SK-N-SH (cell line): Measurements from ENCODE around the gene CHD9. TPM values are rescaled to one million over a fixed set of nuclear protein-coding genes. Genes with fewer than 3 reads are reported as not detected.

Source experiments
- CTCF ChIA-PET: fragments of 300-600, 350-600 bp; formaldehyde crosslinking; extraction: SDS; loops from one replicate; lab custom pipeline; 2021; lab: Yijun Ruan, JAX
- POLR2A ChIA-PET: fragments of 350-600 bp; sonication (Branson Sonifier 250); formaldehyde crosslinking; extraction: SDS; loops from one replicate; lab custom pipeline; 2020; ENCODE audit warnings: antibody characterized with exemption, inconsistent platforms; lab: Yijun Ruan, JAX
- DNase-seq: peaks from one replicate; pipeline ENCODE4 v3.0.0; 2012
- H2AFZ ChIP-seq: fragments of 200-600 bp; sonication (generic); 2 replicates; pipeline ENCODE4 v1.8.1; 2016; ENCODE audit warnings: antibody characterized with exemption, mild to moderate bottlenecking, low read depth
- H3F3A ChIP-seq: fragments of 200-600 bp; sonication (generic); replicated peaks from 2 replicates; pipeline ENCODE3; 2016; ENCODE audit warnings: antibody characterized with exemption, mild to moderate bottlenecking; ENCODE audit not compliant: insufficient read depth
- H3K27ac ChIP-seq, 2 experiments: fragments of 200-500 bp in 1 of 2; fragments of 200-600 bp in 1 of 2; sonication (Bioruptor generic) in 1 of 2; sonication (generic), shearing (Covaris generic) in 1 of 2; 2 replicates each; pipeline versions ENCODE4 v1.5.1 to v1.6.1; 2014 to 2016; ENCODE audit warnings: low read depth in 2 of 2, inconsistent platforms in 1 of 2, low read length in 1 of 2, mild to moderate bottlenecking in 1 of 2, mixed read lengths in 1 of 2
- H3K27me3 ChIP-seq: fragments of 200-600 bp; sonication (generic), shearing (Covaris generic); 2 replicates; pipeline ENCODE4 v1.6.1; 2016; ENCODE audit warnings: mixed run types; ENCODE audit not compliant: insufficient read depth
- H3K36me3 ChIP-seq, 2 experiments: fragments of 200-500 bp in 1 of 2; fragments of 200-600 bp in 1 of 2; sonication (Bioruptor generic) in 1 of 2; sonication (generic) in 1 of 2; replicated peaks in 1 of 2; 2 replicates each; pipeline versions ENCODE3 to v1.5.1; 2014 to 2016; ENCODE audit warnings: low read length in 1 of 2, mild to moderate bottlenecking in 1 of 2; ENCODE audit not compliant: insufficient read depth in 2 of 2, control insufficient read depth in 1 of 2
- H3K4me1 ChIP-seq, 2 experiments: fragments of 200-500 bp in 1 of 2; fragments of 200-600 bp in 1 of 2; sonication (Bioruptor generic) in 1 of 2; sonication (generic), shearing (Covaris generic) in 1 of 2; 2 replicates each; pipeline versions ENCODE4 v1.5.1 to v1.6.1; 2014 to 2016; ENCODE audit warnings: low read depth in 1 of 2, low read length in 1 of 2, mixed run types in 1 of 2; ENCODE audit not compliant: insufficient read depth in 2 of 2, control insufficient read depth in 1 of 2
- H3K4me2 ChIP-seq: fragments of 200-600 bp; sonication (generic), shearing (Covaris generic); 2 replicates; pipeline ENCODE4 v1.6.1; 2017; ENCODE audit warnings: mixed run types
- H3K4me3 ChIP-seq, 2 experiments: fragments of 200-500 bp in 1 of 2; fragments of 200-600 bp in 1 of 2; sonication (Bioruptor generic) in 1 of 2; sonication (generic), shearing (Covaris generic) in 1 of 2; 2 replicates each; pipeline versions ENCODE4 v1.5.1 to v1.8.1; 2014 to 2016; ENCODE audit warnings: low read depth in 2 of 2, inconsistent platforms in 1 of 2, low read length in 1 of 2, mild to moderate bottlenecking in 1 of 2, mixed read lengths in 1 of 2, moderate library complexity in 1 of 2
- H3K79me2 ChIP-seq: fragments of 200-600 bp; sonication (generic); 2 replicates; pipeline ENCODE4 v1.8.1; 2017; ENCODE audit warnings: mild to moderate bottlenecking; ENCODE audit not compliant: insufficient read depth
- H3K9ac ChIP-seq: fragments of 200-600 bp; sonication (generic); 2 replicates; pipeline ENCODE4 v1.6.1; 2017; ENCODE audit warnings: mixed run types
- H3K9me2 ChIP-seq: fragments of 200-600 bp; sonication (generic); 2 replicates; pipeline ENCODE4 v1.6.1; 2017; ENCODE audit warnings: mixed run types
- H3K9me3 ChIP-seq: fragments of 200-600 bp; sonication (generic); 2 replicates; pipeline ENCODE4 v1.6.1; 2017; ENCODE audit warnings: mixed run types, mild to moderate bottlenecking, moderate library complexity
- H4K20me1 ChIP-seq: fragments of 200-600 bp; sonication (generic); 2 replicates; pipeline ENCODE4 v1.6.1; 2017; ENCODE audit warnings: mild to moderate bottlenecking, mixed run types; ENCODE audit not compliant: insufficient read depth
- EP300 ChIP-seq, 2 experiments: IDR thresholded peaks; 2 replicates each; pipeline versions ENCODE4 v1.4.0 to v1.6.1; 2012; ENCODE audit warnings: borderline replicate concordance in 1 of 2, low read depth in 1 of 2, low read length in 1 of 2
- GABPA ChIP-seq: IDR thresholded peaks from 2 replicates; pipeline ENCODE4 v1.4.0; 2012; ENCODE audit warnings: low read depth, mild to moderate bottlenecking
- GATA2 ChIP-seq: sonication (generic); formaldehyde crosslinking; IDR thresholded peaks from 2 replicates; pipeline ENCODE4 v1.5.0; 2020; ENCODE audit warnings: mild to moderate bottlenecking, missing genetic modification reagents
- JUND ChIP-seq: IDR thresholded peaks from 2 replicates; pipeline ENCODE4 v1.4.0; 2012
- NFIC ChIP-seq: IDR thresholded peaks from 2 replicates; pipeline ENCODE4 v1.4.0; 2012; ENCODE audit warnings: borderline replicate concordance
- NRF1 ChIP-seq: IDR thresholded peaks from 2 replicates; pipeline ENCODE4 v1.6.1; 2012; ENCODE audit warnings: low read depth, mild to moderate bottlenecking, low read length
- RAD21 ChIP-seq: IDR thresholded peaks from 2 replicates; pipeline ENCODE4 v1.6.1; 2012; ENCODE audit warnings: mild to moderate bottlenecking, low read length
- RCOR1 ChIP-seq: fragments of 150-350 bp; IDR thresholded peaks from 2 replicates; pipeline ENCODE4 v1.6.1; 2017; ENCODE audit warnings: antibody characterized with exemption, low read length
- RFX5 ChIP-seq: IDR thresholded peaks from 2 replicates; pipeline ENCODE4 v1.6.1; 2012; ENCODE audit warnings: mild to moderate bottlenecking, improper control_type of control experiment, low read length
- SIN3A ChIP-seq: IDR thresholded peaks from 2 replicates; pipeline ENCODE4 v1.6.1; 2012; ENCODE audit warnings: low read depth, mild to moderate bottlenecking, low read length, moderate library complexity, borderline replicate concordance
- SMC3 ChIP-seq: IDR thresholded peaks from 2 replicates; pipeline ENCODE4 v1.6.1; 2012; ENCODE audit warnings: low read depth, low read length, improper control_type of control experiment
- TAF1 ChIP-seq: IDR thresholded peaks from 2 replicates; pipeline ENCODE4 v1.6.1; 2012; ENCODE audit warnings: low read depth, mild to moderate bottlenecking, low read length, moderate library complexity, borderline replicate concordance
- TCF12 ChIP-seq: IDR thresholded peaks from 2 replicates; pipeline ENCODE4 v1.4.0; 2012
- USF2 ChIP-seq: fragments of 150-350 bp; IDR thresholded peaks from 2 replicates; pipeline ENCODE4 v1.6.1; 2017; ENCODE audit warnings: antibody characterized with exemption, low read length, low read depth, borderline replicate concordance
- YY1 ChIP-seq: IDR thresholded peaks from 2 replicates; pipeline ENCODE4 v1.4.0; 2012; ENCODE audit warnings: low read depth, mild to moderate bottlenecking
- WGBS: methylation state at CpG from one replicate; pipeline ENCODE4 v1.1.6; 2017; ENCODE audit warnings: low lambda C conversion rate; 5-methylcytosine and 5-hydroxymethylcytosine counted together
- polyA plus RNA-seq, 3 experiments: library from polyadenylated mRNA; depleted of rRNA; stranded (reverse); fragments of >200 nt; gene quantifications; 2 replicates each; pipeline ENCODE4 v1.2.3, GENCODE V29; 2012
- TF ChIP-seq, protein P1 (sequence below): IDR thresholded peaks from 2 replicates; pipeline ENCODE4 v1.6.1; 2012; ENCODE audit warnings: mild to moderate bottlenecking, low read depth, low read length, moderate library complexity
- TF ChIP-seq, protein P2 (sequence below): fragments of 200-600 bp; sonication (generic); IDR thresholded peaks from 2 replicates; pipeline ENCODE4 v1.6.1; 2017; ENCODE audit warnings: antibody characterized with exemption, mild to moderate bottlenecking, moderate library complexity

The CHD9 gene
- polyA plus RNA-seq, 1 of the 3 experiments (the other 2 are of a cell fraction): 6.2 TPM

DNA sequence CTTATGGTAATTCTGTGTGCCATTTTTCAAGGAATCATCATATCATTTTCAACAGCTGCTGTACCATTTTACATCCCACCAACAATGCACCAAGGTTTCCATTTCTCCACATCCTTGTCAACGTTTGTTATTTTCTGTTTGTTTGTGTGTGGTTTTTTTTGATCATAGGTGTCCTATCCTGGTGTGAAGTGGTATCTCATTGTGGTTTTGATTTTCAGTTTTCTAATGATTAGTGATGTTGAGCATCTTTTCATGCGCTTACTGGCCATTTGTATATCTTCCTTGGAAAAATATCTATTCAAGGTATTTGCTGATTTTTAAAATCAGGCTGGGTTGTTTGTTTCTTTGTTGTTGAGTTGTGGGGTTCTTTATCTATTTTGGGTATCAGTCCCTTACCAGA lies 15.0 kb downstream of the CHD9 start:
- Histone ChIP-seq H3K9ac (no peak overlapping the region), H3K4me2 (no peak overlapping the region), H3K27ac (no peak overlapping the region), H3K9me3 (no peaks in the 10 kb centered on the region), H3K79me2 (peaks cover 65% of the 10 kb centered on the region), H2AFZ (no peak overlapping the region), H3K27me3 (no peaks in the 10 kb centered on the region), H3K36me3 (no peaks in the 10 kb centered on the region), H3F3A (no peaks in the 10 kb centered on the region), H3K9me2 (no peaks in the 10 kb centered on the region), H3K4me1 (peaks cover 11 to 13% of the 10 kb centered on the region in 2 experiments; a peak in 3 of 4 replicates), H3K4me3 (no peak overlapping the region), H4K20me1 (no peaks in the 10 kb centered on the region)
- POLR2A ChIA-PET: no interaction called here
- WGBS: 86% methylated on average over 2 of the region's 2 CpGs
- CTCF ChIA-PET: interaction anchor here (5.3 kb wide), 1 partner anchor 15 kb away, joined by 25 read pairs; the partner anchor contains the start of gene CHD9
- TF ChIP-seq GABPA (no peak), EP300 (IDR thresholded peaks at IDR 0.05; ENCODE audit: borderline replicate concordance in 1 of 2, low read depth in 1 of 2, low read length in 1 of 2) (no peak), USF2 (no peak), RCOR1 (no peak), TCF12 (no peak), RFX5 (no peak), NFIC (no peak), NRF1 (no peak), SIN3A (no peak), JUND (no peak), TAF1 (no peak), GATA2 (CRISPR knock-in tag) (no peak), YY1 (no peak), SMC3 (no peak), RAD21 (no peak)
- TF ChIP-seq, protein P1, sequence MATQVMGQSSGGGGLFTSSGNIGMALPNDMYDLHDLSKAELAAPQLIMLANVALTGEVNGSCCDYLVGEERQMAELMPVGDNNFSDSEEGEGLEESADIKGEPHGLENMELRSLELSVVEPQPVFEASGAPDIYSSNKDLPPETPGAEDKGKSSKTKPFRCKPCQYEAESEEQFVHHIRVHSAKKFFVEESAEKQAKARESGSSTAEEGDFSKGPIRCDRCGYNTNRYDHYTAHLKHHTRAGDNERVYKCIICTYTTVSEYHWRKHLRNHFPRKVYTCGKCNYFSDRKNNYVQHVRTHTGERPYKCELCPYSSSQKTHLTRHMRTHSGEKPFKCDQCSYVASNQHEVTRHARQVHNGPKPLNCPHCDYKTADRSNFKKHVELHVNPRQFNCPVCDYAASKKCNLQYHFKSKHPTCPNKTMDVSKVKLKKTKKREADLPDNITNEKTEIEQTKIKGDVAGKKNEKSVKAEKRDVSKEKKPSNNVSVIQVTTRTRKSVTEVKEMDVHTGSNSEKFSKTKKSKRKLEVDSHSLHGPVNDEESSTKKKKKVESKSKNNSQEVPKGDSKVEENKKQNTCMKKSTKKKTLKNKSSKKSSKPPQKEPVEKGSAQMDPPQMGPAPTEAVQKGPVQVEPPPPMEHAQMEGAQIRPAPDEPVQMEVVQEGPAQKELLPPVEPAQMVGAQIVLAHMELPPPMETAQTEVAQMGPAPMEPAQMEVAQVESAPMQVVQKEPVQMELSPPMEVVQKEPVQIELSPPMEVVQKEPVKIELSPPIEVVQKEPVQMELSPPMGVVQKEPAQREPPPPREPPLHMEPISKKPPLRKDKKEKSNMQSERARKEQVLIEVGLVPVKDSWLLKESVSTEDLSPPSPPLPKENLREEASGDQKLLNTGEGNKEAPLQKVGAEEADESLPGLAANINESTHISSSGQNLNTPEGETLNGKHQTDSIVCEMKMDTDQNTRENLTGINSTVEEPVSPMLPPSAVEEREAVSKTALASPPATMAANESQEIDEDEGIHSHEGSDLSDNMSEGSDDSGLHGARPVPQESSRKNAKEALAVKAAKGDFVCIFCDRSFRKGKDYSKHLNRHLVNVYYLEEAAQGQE: no peak
- TF ChIP-seq, protein P2, sequence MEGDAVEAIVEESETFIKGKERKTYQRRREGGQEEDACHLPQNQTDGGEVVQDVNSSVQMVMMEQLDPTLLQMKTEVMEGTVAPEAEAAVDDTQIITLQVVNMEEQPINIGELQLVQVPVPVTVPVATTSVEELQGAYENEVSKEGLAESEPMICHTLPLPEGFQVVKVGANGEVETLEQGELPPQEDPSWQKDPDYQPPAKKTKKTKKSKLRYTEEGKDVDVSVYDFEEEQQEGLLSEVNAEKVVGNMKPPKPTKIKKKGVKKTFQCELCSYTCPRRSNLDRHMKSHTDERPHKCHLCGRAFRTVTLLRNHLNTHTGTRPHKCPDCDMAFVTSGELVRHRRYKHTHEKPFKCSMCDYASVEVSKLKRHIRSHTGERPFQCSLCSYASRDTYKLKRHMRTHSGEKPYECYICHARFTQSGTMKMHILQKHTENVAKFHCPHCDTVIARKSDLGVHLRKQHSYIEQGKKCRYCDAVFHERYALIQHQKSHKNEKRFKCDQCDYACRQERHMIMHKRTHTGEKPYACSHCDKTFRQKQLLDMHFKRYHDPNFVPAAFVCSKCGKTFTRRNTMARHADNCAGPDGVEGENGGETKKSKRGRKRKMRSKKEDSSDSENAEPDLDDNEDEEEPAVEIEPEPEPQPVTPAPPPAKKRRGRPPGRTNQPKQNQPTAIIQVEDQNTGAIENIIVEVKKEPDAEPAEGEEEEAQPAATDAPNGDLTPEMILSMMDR: no peak
- DNase-seq: no peak
